Stimulated activated CD8-positive, alpha-beta memory T cell treated with anti-CD3 and anti-CD28 coated beads, Interleukin-7, amount 100 ng/mL, for 24 hours (primary cell): ENCODE data around the gene HLA-E.
A peak's percentile ranks its signal among the peaks of the same experiment; 100 is the strongest.

Experiments used
- DNase-seq: peaks from one replicate; pipeline ENCODE4 v3.0.0-alpha.2; 2020; ENCODE audit warnings: low read depth

HLA-E gene

GRCh38 chr6:30541515-30542403 lies 52.5 kb downstream of the HLA-E start:
- DNase-seq, result peak; percentile 71

- no peak for DNase-seq
These were observed 53.1 kb downstream of the HLA-E start for GRCh38 chr6:30542404-30542725.

- no peak for DNase-seq
These were observed 53.6 kb downstream of the HLA-E start for GRCh38 chr6:30542915-30543314.
